ENCODE results near the gene TAAR9.

Gene TAAR9

GRCh38 chr6:132566404-132566803 lies 28.3 kb downstream of the TAAR9 start:
- H3K27me3 Mint-ChIP-seq (ENCODE audit: low read depth): peaks cover 3% of the 10 kb centered on the region
- TF ChIP-seq, protein P1, sequence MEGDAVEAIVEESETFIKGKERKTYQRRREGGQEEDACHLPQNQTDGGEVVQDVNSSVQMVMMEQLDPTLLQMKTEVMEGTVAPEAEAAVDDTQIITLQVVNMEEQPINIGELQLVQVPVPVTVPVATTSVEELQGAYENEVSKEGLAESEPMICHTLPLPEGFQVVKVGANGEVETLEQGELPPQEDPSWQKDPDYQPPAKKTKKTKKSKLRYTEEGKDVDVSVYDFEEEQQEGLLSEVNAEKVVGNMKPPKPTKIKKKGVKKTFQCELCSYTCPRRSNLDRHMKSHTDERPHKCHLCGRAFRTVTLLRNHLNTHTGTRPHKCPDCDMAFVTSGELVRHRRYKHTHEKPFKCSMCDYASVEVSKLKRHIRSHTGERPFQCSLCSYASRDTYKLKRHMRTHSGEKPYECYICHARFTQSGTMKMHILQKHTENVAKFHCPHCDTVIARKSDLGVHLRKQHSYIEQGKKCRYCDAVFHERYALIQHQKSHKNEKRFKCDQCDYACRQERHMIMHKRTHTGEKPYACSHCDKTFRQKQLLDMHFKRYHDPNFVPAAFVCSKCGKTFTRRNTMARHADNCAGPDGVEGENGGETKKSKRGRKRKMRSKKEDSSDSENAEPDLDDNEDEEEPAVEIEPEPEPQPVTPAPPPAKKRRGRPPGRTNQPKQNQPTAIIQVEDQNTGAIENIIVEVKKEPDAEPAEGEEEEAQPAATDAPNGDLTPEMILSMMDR (IDR thresholded peaks at IDR 0.05; ENCODE audit: unreplicated experiment in 3 of 3): no peak
- H3K4me3 Mint-ChIP-seq: no peak overlapping the region

GRCh38 chr6:132567566-132567965 lies 29.5 kb downstream of the TAAR9 start:
- Mint-ChIP-seq H3K27me3 (ENCODE audit: low read depth) (peaks cover 3% of the 10 kb centered on the region), H3K4me1 (no peaks in the 10 kb centered on the region), H3K4me3 (no peak overlapping the region), H3K27ac (no peak overlapping the region), H3K36me3 (ENCODE audit: low read depth) (no peaks in the 10 kb centered on the region), H3K9me3 (no peaks in the 10 kb centered on the region)
- TF ChIP-seq, protein P1 (IDR thresholded peaks at IDR 0.05; ENCODE audit: unreplicated experiment in 3 of 3): no peak

More at GRCh38 chr6:132566404-132566803, 28.3 kb downstream of the TAAR9 start:
- H3K36me3 Mint-ChIP-seq (ENCODE audit: low read depth): no peaks in the 10 kb centered on the region
- H3K4me1 Mint-ChIP-seq: no peaks in the 10 kb centered on the region
- H3K9me3 Mint-ChIP-seq: no peaks in the 10 kb centered on the region
- H3K27ac Mint-ChIP-seq: no peak overlapping the region

- no peak overlapping the region for H3K27ac Mint-ChIP-seq
These were observed 30.5 kb downstream of the TAAR9 start for GRCh38 chr6:132568611-132569010.

GRCh38 chr6:132569170-132569569 lies 31.1 kb downstream of the TAAR9 start:
- TF ChIP-seq, protein P1 (IDR thresholded peaks at IDR 0.05; ENCODE audit: unreplicated experiment in 3 of 3): no peak
- Mint-ChIP-seq H3K27ac (no peak overlapping the region), H3K9me3 (no peaks in the 10 kb centered on the region), H3K27me3 (ENCODE audit: low read depth) (peaks cover 3% of the 10 kb centered on the region), H3K36me3 (ENCODE audit: low read depth) (no peaks in the 10 kb centered on the region), H3K4me3 (no peak overlapping the region), H3K4me1 (no peaks in the 10 kb centered on the region)

More at GRCh38 chr6:132568611-132569010, 30.5 kb downstream of the TAAR9 start:
- TF ChIP-seq, protein P1 (IDR thresholded peaks at IDR 0.05; ENCODE audit: unreplicated experiment in 3 of 3): no peak
- no peaks in the 10 kb centered on the region for H3K36me3 Mint-ChIP-seq (ENCODE audit: low read depth)
- no peaks in the 10 kb centered on the region for H3K9me3 Mint-ChIP-seq
- peaks cover 3% of the 10 kb centered on the region for H3K27me3 Mint-ChIP-seq (ENCODE audit: low read depth)
- no peaks in the 10 kb centered on the region for H3K4me1 Mint-ChIP-seq
- no peak overlapping the region for H3K4me3 Mint-ChIP-seq

GRCh38 chr6:132570221-132570777 lies 32.2 kb downstream of the TAAR9 start, which contains the start of gene TAAR6:
TAAR6 (plus strand) TSS chr6:132570322; CDS start chr6:132570322, 0 bp downstream.
- no peaks in the 10 kb centered on the region for H3K36me3 Mint-ChIP-seq (ENCODE audit: low read depth)
- no peaks in the 10 kb centered on the region for H3K9me3 Mint-ChIP-seq
- H3K27ac Mint-ChIP-seq: no peak within 1 kb of the TSS

More at GRCh38 chr6:132570221-132570777, 32.2 kb downstream of the TAAR9 start, which contains the start of gene TAAR6:
- H3K27me3 Mint-ChIP-seq (ENCODE audit: low read depth): peaks cover 3% of the 10 kb centered on the region
- H3K4me3 Mint-ChIP-seq: no peak within 1 kb of the TSS
- TF ChIP-seq, protein P1 (IDR thresholded peaks at IDR 0.05; ENCODE audit: unreplicated experiment in 3 of 3): no peak
- H3K4me1 Mint-ChIP-seq: no peaks in the 10 kb centered on the region
